HG03342 (cell line): ENCODE results near the gene SGMS1.
"Not testable (repeated sequence)": the region's sequence is repeated elsewhere in the genome, so short reads cannot be mapped to it uniquely, and the experiment has no call there.

Experiments
- ATAC-seq: cut with Tn5 transposase; IDR thresholded peaks from one replicate; pipeline ENCODE4 v1.9.1; 2021; ENCODE audit warnings: mild to moderate bottlenecking, moderate library complexity; ENCODE audit not compliant: unreplicated experiment

The SGMS1 gene

GRCh38 chr10:50437248-50437647 lies 186.5 kb downstream of the SGMS1 start:
- ATAC-seq: no peak

GRCh38 chr10:50436805-50437204 lies 187.0 kb downstream of the SGMS1 start:
- no peak for ATAC-seq

- ATAC-seq: peak; percentile 37
These were observed 191.3 kb downstream of the SGMS1 start for GRCh38 chr10:50432211-50433009.

- ATAC-seq: peak; percentile 69
These were observed 192.0 kb downstream of the SGMS1 start for GRCh38 chr10:50431791-50432190.

- ATAC-seq: no peak
These were observed 192.6 kb downstream of the SGMS1 start for GRCh38 chr10:50431133-50431532.

- ATAC-seq: peak; percentile 72
These were observed 197.3 kb downstream of the SGMS1 start for GRCh38 chr10:50426485-50426884.

GRCh38 chr10:50425215-50425614 lies 198.5 kb downstream of the SGMS1 start:
- not testable (repeated sequence) for ATAC-seq

GRCh38 chr10:50423448-50423847 lies 200.3 kb downstream of the SGMS1 start:
- no peak for ATAC-seq

GRCh38 chr10:50422259-50422658 lies 201.5 kb downstream of the SGMS1 start:
- no peak for ATAC-seq

GRCh38 chr10:50421026-50421719 lies 202.6 kb downstream of the SGMS1 start:
- peak; percentile 39 for ATAC-seq

- ATAC-seq: no peak
These were observed 203.6 kb downstream of the SGMS1 start for GRCh38 chr10:50420196-50420595.

- no peak for ATAC-seq
These were observed 204.0 kb downstream of the SGMS1 start for GRCh38 chr10:50419756-50420155.

- no peak for ATAC-seq
These were observed 204.7 kb downstream of the SGMS1 start for GRCh38 chr10:50419091-50419490.

- ATAC-seq: peak; percentile 70
These were observed 205.6 kb downstream of the SGMS1 start for GRCh38 chr10:50417886-50418830.

GRCh38 chr10:50417486-50417885 lies 206.3 kb downstream of the SGMS1 start:
- no peak for ATAC-seq

GRCh38 chr10:50416881-50417280 lies 206.9 kb downstream of the SGMS1 start:
- ATAC-seq: no peak

- no peak for ATAC-seq
These were observed 207.5 kb downstream of the SGMS1 start for GRCh38 chr10:50416181-50416824.

- ATAC-seq: no peak
These were observed 208.5 kb downstream of the SGMS1 start for GRCh38 chr10:50415292-50415691.

- ATAC-seq: no peak
These were observed 213.5 kb downstream of the SGMS1 start for GRCh38 chr10:50410066-50410811.
